CD4-positive, CD25-positive, alpha-beta regulatory T cell (primary cell): ENCODE measurements around the gene NELFCD. TPM values are rescaled to one million over a fixed set of nuclear protein-coding genes. Genes with fewer than 3 reads are reported as not detected.
"Not testable (repeated sequence)": the region's sequence is repeated elsewhere in the genome, so short reads cannot be mapped to it uniquely, and the experiment has no call there.

Source experiments
- ATAC-seq, 2 donors: fragments of 150-1000 bp; cut with Tn5 transposase; one replicate each; pipeline ENCODE4 v1.10.0; 2021; ENCODE audit warnings: low read depth in 2 of 2, moderate number of reproducible peaks in 2 of 2, moderate library complexity in 1 of 2
- DNase-seq, 3 donors: peaks; one replicate each; pipeline versions ENCODE4 v3.0.0 to v3.0.0-alpha.2; 2012 to 2022; ENCODE audit warnings: mixed read lengths in 1 of 3
- H3K27ac ChIP-seq: one replicate; pipeline ENCODE4 v1.7.0; 2013; ENCODE audit warnings: mild to moderate bottlenecking, low read length; ENCODE audit not compliant: insufficient read depth, poor library complexity, severe bottlenecking
- H3K27me3 ChIP-seq: one replicate; pipeline ENCODE4 v1.7.0; 2013; ENCODE audit warnings: low read length; ENCODE audit not compliant: control insufficient read depth, insufficient read depth
- H3K36me3 ChIP-seq: one replicate; pipeline ENCODE4 v1.7.0; 2013; ENCODE audit warnings: mild to moderate bottlenecking, low read length, moderate library complexity; ENCODE audit not compliant: control insufficient read depth, insufficient read depth
- H3K4me1 ChIP-seq: 2 replicates; pipeline ENCODE4 v1.7.0; 2013; ENCODE audit warnings: mild to moderate bottlenecking, low read length; ENCODE audit not compliant: insufficient read depth, control insufficient read depth, poor library complexity, severe bottlenecking
- H3K4me3 ChIP-seq: one replicate; pipeline ENCODE4 v1.7.0; 2013; ENCODE audit warnings: low read depth, mild to moderate bottlenecking, low read length, moderate library complexity
- H3K9me3 ChIP-seq, 2 experiments: 1 replicate in 1 of 2; 2 replicates in 1 of 2; pipeline ENCODE4 v1.7.0; 2013; ENCODE audit warnings: low read length in 2 of 2, mild to moderate bottlenecking in 1 of 2, moderate library complexity in 1 of 2; ENCODE audit not compliant: control insufficient read depth in 2 of 2
- H3K27ac Mint-ChIP-seq, 3 donors: one replicate each; pipeline ENCODE4 v1.8.0; 2020 to 2022; ENCODE audit warnings: mild to moderate bottlenecking in 3 of 3, mixed read lengths in 3 of 3, moderate library complexity in 2 of 3
- H3K27me3 Mint-ChIP-seq: one replicate; pipeline ENCODE4 v1.8.0; 2022; ENCODE audit warnings: mild to moderate bottlenecking, mixed read lengths
- H3K36me3 Mint-ChIP-seq: one replicate; pipeline ENCODE4 v1.8.0; 2020; ENCODE audit warnings: mixed read lengths
- H3K4me1 Mint-ChIP-seq, 4 donors: one replicate each; pipeline ENCODE4 v1.8.0; 2020 to 2022; ENCODE audit warnings: mixed read lengths in 4 of 4, mild to moderate bottlenecking in 1 of 4
- H3K4me3 Mint-ChIP-seq, 4 donors: one replicate each; pipeline ENCODE4 v1.8.0; 2020 to 2022; ENCODE audit warnings: mild to moderate bottlenecking in 4 of 4, mixed read lengths in 4 of 4, moderate library complexity in 3 of 4
- H3K9me3 Mint-ChIP-seq, 7 donors: one replicate each; pipeline ENCODE4 v1.8.0; 2020 to 2022; ENCODE audit warnings: mixed read lengths in 7 of 7, mild to moderate bottlenecking in 3 of 7, moderate library complexity in 2 of 7
- polyA plus RNA-seq, 4 donors: library from polyadenylated mRNA; unstranded; fragments of 300-500 nt; fragmentation: Illumina TruSeq; gene quantifications; one replicate each; pipeline ENCODE4 v1.2.3, GENCODE V29; 2021
- total RNA-seq: library from RNA; stranded (reverse); gene quantifications from one replicate; pipeline ENCODE4 v1.2.3, GENCODE V29; 2022

The NELFCD gene
- total and polyA plus RNA-seq, 5 donors from 2014 or later = 58.6 to 68.2 (median 60.1) TPM

DNA sequence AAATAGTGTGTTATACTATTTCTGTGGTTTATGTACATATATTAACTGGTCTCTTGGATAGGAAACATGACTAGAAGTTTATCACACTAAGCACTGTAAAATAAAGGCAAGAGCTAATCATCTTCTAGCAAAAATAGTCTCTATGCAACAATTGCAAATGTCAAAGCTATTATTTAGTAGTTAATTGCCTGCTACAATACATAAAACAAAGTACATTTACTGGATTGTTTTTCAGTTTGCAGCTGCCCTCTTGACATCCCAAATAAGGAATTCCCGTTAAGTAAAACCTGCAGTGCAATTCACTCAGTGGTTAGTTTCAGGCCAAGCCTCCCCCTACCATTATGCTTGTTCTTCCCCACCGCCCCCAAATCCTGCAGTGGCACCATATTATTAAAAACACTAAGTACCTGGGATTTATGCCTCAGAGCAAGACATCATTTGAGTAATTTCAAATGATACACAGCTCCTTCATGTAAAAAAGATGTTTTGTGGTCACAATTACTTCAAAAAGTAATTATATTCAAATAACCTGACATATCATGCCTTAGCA, 52.6 kb downstream of the NELFCD start:
- H3K9me3 ChIP-seq = no peaks in the 10 kb centered on the region
- H3K27me3 ChIP-seq = no peaks in the 10 kb centered on the region
- peak overlapping the region; percentile 90 for H3K27ac ChIP-seq
- Mint-ChIP-seq H3K4me1 (peaks cover 28 to 61% (median 49%) of the 10 kb centered on the region in 4 donors), H3K27ac (peak overlapping the region in 1 of 3 donors; percentile 73), H3K4me3 (peak overlapping the region in 3 of 4 donors; percentile 41 to 82 (median 44)), H3K27me3 (no peaks in the 10 kb centered on the region), H3K36me3 (peaks cover 45% of the 10 kb centered on the region), H3K9me3 (no peaks in the 10 kb centered on the region)
- H3K4me3 ChIP-seq = no peak overlapping the region
- no peak for ATAC-seq
- no peak for DNase-seq
- H3K36me3 ChIP-seq = peaks cover 52% of the 10 kb centered on the region
- H3K4me1 ChIP-seq = peaks cover 38% of the 10 kb centered on the region

DNA sequence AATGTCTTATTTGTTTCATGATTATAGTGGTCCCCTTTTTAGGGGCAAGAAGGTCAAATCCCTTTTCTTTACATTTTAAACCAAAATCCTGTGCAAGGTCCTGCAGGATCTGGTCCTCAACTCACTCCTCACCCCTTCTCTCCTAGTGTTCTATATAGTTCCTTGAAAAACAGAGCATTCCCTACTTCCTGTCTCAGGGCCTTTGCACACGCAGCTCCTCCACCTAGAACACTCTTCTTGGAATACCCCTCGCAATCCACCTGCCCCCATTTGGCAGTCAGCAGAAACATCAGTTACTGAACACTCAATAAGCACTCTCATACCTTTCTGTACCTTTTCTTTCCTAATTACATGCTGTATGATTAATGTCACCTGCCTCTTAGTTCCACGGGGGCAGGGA, 54.3 kb downstream of the NELFCD start:
- H3K36me3 ChIP-seq = peaks cover 40% of the 10 kb centered on the region
- Mint-ChIP-seq H3K36me3 (peaks cover 42% of the 10 kb centered on the region), H3K27me3 (no peaks in the 10 kb centered on the region), H3K27ac (peak overlapping the region in 1 of 3 donors; percentile 93), H3K4me1 (peaks cover 33 to 62% (median 47%) of the 10 kb centered on the region in 4 donors), H3K4me3 (peak overlapping the region in 2 of 4 donors; percentile 68 to 72), H3K9me3 (no peaks in the 10 kb centered on the region)
- ATAC-seq = no peak
- H3K27ac ChIP-seq = no peak overlapping the region
- H3K4me1 ChIP-seq = peaks cover 37% of the 10 kb centered on the region
- no peaks in the 10 kb centered on the region for H3K9me3 ChIP-seq
- no peaks in the 10 kb centered on the region for H3K27me3 ChIP-seq
- no peak for DNase-seq
- no peak overlapping the region for H3K4me3 ChIP-seq

DNA sequence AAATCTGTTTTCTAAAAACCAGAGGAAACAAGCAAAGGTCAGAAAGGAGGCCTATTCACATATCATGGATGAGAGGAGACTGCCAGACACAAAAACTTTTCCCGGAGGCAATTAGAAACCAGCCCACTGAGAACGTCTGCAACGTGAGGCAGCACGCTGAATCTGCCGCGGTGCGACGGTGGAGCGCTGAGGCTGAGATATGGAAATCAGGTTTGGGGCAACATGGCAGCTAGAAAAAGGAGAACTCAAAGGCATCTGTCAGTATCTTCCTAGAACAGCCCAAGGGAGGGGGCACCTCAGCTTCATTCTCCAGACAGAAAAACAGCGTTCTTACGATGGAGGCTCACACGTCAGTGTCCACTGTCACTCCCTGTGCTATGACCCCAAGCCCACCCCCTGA, 56.3 kb downstream of the NELFCD start:
- Mint-ChIP-seq H3K4me1 (peaks cover 38 to 65% (median 52%) of the 10 kb centered on the region in 4 donors), H3K36me3 (peaks cover 43% of the 10 kb centered on the region), H3K27ac (peak overlapping the region in 1 of 3 donors; percentile 6), H3K9me3 (no peaks in the 10 kb centered on the region), H3K4me3 (peak overlapping the region in 1 of 4 donors; percentile 27), H3K27me3 (no peaks in the 10 kb centered on the region)
- peaks cover 39% of the 10 kb centered on the region for H3K36me3 ChIP-seq
- peaks cover 41% of the 10 kb centered on the region for H3K4me1 ChIP-seq
- no peak overlapping the region for H3K4me3 ChIP-seq
- no peaks in the 10 kb centered on the region for H3K27me3 ChIP-seq
- ATAC-seq (no peak), DNase-seq (no peak)
- H3K27ac ChIP-seq = no peak overlapping the region
- H3K9me3 ChIP-seq = no peaks in the 10 kb centered on the region

DNA sequence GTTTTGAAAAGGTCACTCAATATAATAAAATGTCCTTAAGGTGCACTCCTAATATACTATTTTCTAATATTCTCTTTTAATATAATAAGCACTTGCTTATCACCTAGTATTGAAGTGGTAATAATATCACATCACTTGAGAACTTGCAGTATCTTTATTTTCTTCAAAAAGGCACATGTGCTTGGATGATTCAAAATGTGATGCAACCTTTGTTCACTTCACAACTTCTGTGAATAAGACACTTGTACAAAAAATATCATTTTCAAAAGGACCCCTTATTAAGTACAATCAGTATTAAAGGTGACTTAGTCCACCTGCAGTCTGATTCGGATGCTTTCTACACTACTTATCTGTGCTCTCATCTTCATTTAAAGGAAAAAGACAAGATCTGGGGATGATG, 58.2 kb downstream of the NELFCD start:
- H3K9me3 ChIP-seq = no peaks in the 10 kb centered on the region
- H3K4me1 ChIP-seq = peaks cover 43% of the 10 kb centered on the region
- peak overlapping the region; percentile 38 for H3K4me3 ChIP-seq
- peaks cover 44 to 68% (median 57%) of the 10 kb centered on the region in 4 donors for H3K4me1 Mint-ChIP-seq
- no peak for DNase-seq
- peaks cover 43% of the 10 kb centered on the region for H3K36me3 Mint-ChIP-seq
- H3K4me3 Mint-ChIP-seq = peak overlapping the region in 1 of 4 donors; percentile 96
- H3K27ac ChIP-seq = no peak overlapping the region
- no peak for ATAC-seq
- H3K27me3 Mint-ChIP-seq = no peaks in the 10 kb centered on the region
- H3K9me3 Mint-ChIP-seq = no peaks in the 10 kb centered on the region
- no peaks in the 10 kb centered on the region for H3K27me3 ChIP-seq
- H3K36me3 ChIP-seq = peaks cover 39% of the 10 kb centered on the region
- no peak overlapping the region for H3K27ac Mint-ChIP-seq

DNA sequence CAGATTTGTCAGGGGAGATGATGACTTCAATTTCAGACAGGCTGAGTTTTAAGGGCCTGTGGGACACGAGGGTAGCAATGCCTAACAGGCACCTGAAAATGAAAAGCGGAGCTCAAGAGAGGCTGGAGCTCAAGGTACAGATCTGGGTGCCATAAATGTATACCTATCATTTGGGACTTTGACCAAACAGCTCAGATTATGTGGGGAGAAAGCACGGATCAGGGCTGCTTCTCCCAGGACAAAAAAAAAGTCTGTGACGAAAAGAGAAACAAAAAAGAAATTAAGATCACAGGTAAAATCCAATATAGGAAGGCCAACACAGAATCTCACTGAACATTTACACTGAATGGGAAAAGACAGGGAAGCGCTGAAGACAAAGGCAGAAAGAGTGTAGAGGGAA, 59.6 kb downstream of the NELFCD start:
- DNase-seq (no peak), ATAC-seq (no peak)
- peaks cover 42 to 69% (median 55%) of the 10 kb centered on the region in 4 donors for H3K4me1 Mint-ChIP-seq
- peaks cover 33% of the 10 kb centered on the region for H3K36me3 Mint-ChIP-seq
- H3K36me3 ChIP-seq = peaks cover 26% of the 10 kb centered on the region
- peak overlapping the region; percentile 48 to 94 (median 75) for H3K27ac Mint-ChIP-seq
- no peaks in the 10 kb centered on the region for H3K27me3 Mint-ChIP-seq
- H3K9me3 ChIP-seq = no peaks in the 10 kb centered on the region
- H3K4me3 Mint-ChIP-seq = peak overlapping the region; percentile 92 to 96 (median 94)
- H3K4me3 ChIP-seq = peak overlapping the region; percentile 38
- peaks cover 43% of the 10 kb centered on the region for H3K4me1 ChIP-seq
- H3K27ac ChIP-seq = no peak overlapping the region
- no peaks in the 10 kb centered on the region for H3K27me3 ChIP-seq
- no peaks in the 10 kb centered on the region for H3K9me3 Mint-ChIP-seq

DNA sequence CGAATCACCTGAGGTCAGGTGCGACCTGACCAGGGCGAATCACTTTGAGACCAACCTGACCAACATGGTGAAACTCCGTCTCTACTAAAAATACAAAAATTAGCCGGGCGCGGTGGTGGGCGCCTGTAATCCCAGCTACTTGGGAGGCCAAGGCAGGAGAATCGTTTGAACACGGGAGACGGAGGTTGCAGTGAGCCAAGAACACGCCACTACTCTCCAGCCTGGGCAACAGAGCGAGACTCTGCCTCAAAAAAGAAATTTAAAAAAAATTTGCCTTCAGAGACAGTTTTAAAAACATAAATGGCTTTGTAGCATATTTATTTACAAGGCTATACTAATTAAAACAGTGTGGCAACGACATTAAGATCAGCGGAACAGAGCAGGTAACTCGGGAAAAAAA, 60.4 kb downstream of the NELFCD start:
- Histone ChIP-seq H3K4me1 (peaks cover 43% of the 10 kb centered on the region), H3K4me3 (peak overlapping the region; percentile 91), H3K36me3 (peaks cover 18% of the 10 kb centered on the region)
- not testable (repeated sequence) for H3K27me3 Mint-ChIP-seq, H3K27ac ChIP-seq, H3K9me3 Mint-ChIP-seq, H3K27me3 ChIP-seq, ATAC-seq, H3K9me3 ChIP-seq, DNase-seq
- Mint-ChIP-seq H3K4me3 (peak overlapping the region; percentile 92 to 96 (median 94)), H3K4me1 (peaks cover 42 to 64% (median 53%) of the 10 kb centered on the region in 4 donors), H3K27ac (peak overlapping the region; percentile 20 to 75 (median 26)), H3K36me3 (peaks cover 27% of the 10 kb centered on the region)

DNA sequence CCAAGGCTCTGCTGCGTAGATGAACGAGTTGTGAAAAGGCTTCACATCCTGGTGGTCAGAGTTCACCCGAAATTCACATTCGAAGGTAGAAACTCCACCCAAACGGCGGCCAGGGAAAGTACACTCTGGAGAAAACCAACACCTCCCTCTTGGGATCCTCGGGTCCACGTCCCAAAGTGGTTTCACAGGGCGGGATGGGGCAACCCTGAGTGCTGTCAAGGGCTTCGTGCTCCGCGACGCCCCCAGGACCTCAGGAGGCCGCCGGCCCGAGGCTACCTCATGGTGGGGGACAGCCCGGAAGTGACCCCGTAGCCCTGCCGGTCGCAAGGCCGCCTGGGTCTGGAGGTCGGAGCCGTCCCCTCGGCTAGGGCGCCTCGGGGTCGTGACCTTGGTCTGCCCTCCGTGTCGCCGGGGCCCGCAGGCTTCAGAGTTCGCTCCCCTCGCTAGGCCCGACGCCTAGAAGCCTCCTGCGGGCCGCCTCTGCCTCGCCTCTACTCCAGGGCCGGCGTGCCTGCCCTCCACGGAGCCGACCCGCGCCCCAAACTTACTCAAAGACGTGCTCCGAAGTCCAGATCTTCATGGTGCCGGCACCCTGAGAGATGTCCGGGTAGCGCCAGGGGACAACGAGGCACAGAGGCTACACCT, 61.2 kb downstream of the NELFCD start, which contains the start of gene PRELID3B:
Gene PRELID3B, minus strand, starts transcription at position 636 of the 645 bp plus-strand sequence. Its CDS starts 56 bp downstream, at position 580.
- H3K9me3 Mint-ChIP-seq = no peaks in the 10 kb centered on the region
- peak within 1 kb of the TSS; percentile 92 to 96 (median 94) for H3K4me3 Mint-ChIP-seq
- Histone ChIP-seq H3K27ac (peak within 1 kb of the TSS; percentile 84), H3K4me1 (peaks cover 43% of the 10 kb centered on the region), H3K36me3 (peaks cover 12% of the 10 kb centered on the region), H3K9me3 (no peaks in the 10 kb centered on the region), H3K27me3 (no peaks in the 10 kb centered on the region), H3K4me3 (peak within 1 kb of the TSS; percentile 91)
- DNase-seq = no peak
- H3K36me3 Mint-ChIP-seq = peaks cover 19% of the 10 kb centered on the region
- peaks cover 35 to 60% (median 50%) of the 10 kb centered on the region in 4 donors for H3K4me1 Mint-ChIP-seq
- H3K27me3 Mint-ChIP-seq = no peaks in the 10 kb centered on the region
- H3K27ac Mint-ChIP-seq = peak within 1 kb of the TSS in 2 of 3 donors; percentile 75 to 92
- ATAC-seq = peak in 1 of 2 donors; percentile 1
